ENCODE data around the gene CCDC159. TPM values are rescaled to one million over a fixed set of nuclear protein-coding genes. Genes with fewer than 3 reads are reported as not detected.

The CCDC159 gene
- total and polyA plus RNA-seq, 2 of the 4 experiments (the other 2 are of a cell fraction), result 4.7 to 14.0 TPM

DNA sequence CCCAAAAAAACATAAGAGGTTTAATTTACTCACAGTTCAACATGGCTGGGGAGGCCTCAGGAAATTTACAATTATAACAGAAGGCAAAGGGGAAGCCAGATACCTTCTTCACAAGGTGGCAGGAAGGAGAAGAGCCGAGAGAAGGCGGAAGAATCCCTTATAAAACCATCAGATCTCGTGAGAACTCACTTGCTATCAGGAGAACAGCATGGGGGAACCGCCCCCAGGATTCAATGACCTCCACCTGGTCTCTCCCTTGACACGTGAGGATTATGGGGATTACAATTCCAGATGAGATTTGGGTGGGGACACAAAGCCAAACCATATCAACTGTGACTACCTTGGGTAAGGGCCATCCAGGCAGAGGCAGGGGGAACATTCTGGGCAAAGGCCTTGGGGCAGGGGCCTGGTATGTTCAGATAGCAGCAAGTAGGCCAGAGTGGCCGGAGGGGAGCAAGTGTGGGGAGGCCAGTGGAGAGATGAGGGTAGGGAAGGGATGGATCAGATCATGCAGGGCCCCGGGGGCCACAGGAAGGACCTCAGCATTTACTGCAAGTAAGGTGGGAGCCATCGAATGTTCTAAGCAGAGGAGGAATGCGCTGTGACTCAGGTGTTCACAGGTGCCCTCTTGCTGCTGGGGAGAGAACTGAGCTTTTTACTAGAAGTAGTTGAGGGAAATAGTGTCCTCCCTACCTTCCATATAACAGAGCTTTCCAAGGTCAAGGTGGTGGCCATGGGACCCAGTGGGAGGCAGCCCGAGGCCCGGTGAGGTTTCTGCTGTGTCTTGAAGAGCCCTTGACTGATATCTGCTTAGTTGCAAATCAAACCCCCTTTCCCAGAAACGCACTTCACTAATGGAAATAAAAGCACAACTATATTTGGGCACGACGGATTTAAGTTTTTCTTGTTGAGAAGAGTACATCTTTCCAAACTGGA is 24.9 kb upstream of the CCDC159 start:
- no peak overlapping the region for H3K4ac ChIP-seq (ENCODE audit: low read depth, low read length)
- DNase-seq (no peak), ATAC-seq (ENCODE audit: low read depth) (no peak)
- no peak overlapping the region for H4K5ac ChIP-seq (ENCODE audit: low read depth, low read length)
- peaks cover 1% of the 10 kb centered on the region; the same call in 1 of the 2 replicates for H3K36me3 ChIP-seq (ENCODE audit: control insufficient read depth, insufficient read depth, low read length)
- H3K4me3 ChIP-seq (ENCODE audit: insufficient read depth, low read depth, low read length), result no peak overlapping the region
- no peaks in the 10 kb centered on the region for H3K79me1 ChIP-seq (ENCODE audit: low read depth in 1 of 2, low read length in 2 of 2)
- H2BK5ac ChIP-seq (ENCODE audit: low read depth, low read length, poor library complexity, severe bottlenecking), result no peak overlapping the region
- H2BK120ac ChIP-seq (ENCODE audit: low read depth, low read length), result no peak overlapping the region
- dilution Hi-C loops (cut with HindIII; ENCODE audit: low sequenced_read_pairs, unreplicated experiment), result no loop called here
- H3K23ac ChIP-seq (ENCODE audit: low read depth, low read length), result no peak overlapping the region
- no peak overlapping the region for H3K18ac ChIP-seq (ENCODE audit: low read depth, low read length)
- ChIA-PET CTCF (no interaction called here), POLR2A (ENCODE audit: unreplicated experiment) (no interaction called here)
- H2AK9ac ChIP-seq (replicated peaks; ENCODE audit: low read depth, low read length, poor library complexity), result no peak overlapping the region
- no peak overlapping the region for H3K27ac ChIP-seq (ENCODE audit: insufficient read depth, low read length)
- in situ Hi-C loops (cut with MboI; ENCODE audit: low sequenced_read_pairs), result no loop called here
- no peak overlapping the region for H2AFZ ChIP-seq (replicated peaks; ENCODE audit: low read length, poor library complexity)
- TF ChIP-seq NFE2L2 (IDR thresholded peaks at IDR 0.05; ENCODE audit: low read depth, low read length) (no peak), RAD21 (IDR thresholded peaks at IDR 0.05; ENCODE audit: low read length) (no peak), RFX5 (IDR thresholded peaks at IDR 0.05; ENCODE audit: low read depth, low read length) (no peak), SMC3 (IDR thresholded peaks at IDR 0.05; ENCODE audit: low read depth, low read length) (no peak), POLR2A (IDR thresholded peaks at IDR 0.05; ENCODE audit: low read depth, low read length) (no peak), MXI1 (IDR thresholded peaks at IDR 0.05; ENCODE audit: borderline replicate concordance, low read depth, low read length) (no peak), MAZ (IDR thresholded peaks at IDR 0.05; ENCODE audit: borderline replicate concordance, low read depth, low read length) (no peak), CHD1 (IDR thresholded peaks at IDR 0.05; ENCODE audit: low read depth, low read length) (no peak), CEBPB (IDR thresholded peaks at IDR 0.05; ENCODE audit: low read depth, low read length) (no peak), BHLHE40 (IDR thresholded peaks at IDR 0.05; ENCODE audit: low read depth, low read length) (no peak), MAFK (IDR thresholded peaks at IDR 0.05; ENCODE audit: low read depth, low read length) (no peak), CTCF (conservative IDR thresholded peaks at IDR 0.05; ENCODE audit: low read depth, low read length) (no peak)
- TF ChIP-seq, protein P1, sequence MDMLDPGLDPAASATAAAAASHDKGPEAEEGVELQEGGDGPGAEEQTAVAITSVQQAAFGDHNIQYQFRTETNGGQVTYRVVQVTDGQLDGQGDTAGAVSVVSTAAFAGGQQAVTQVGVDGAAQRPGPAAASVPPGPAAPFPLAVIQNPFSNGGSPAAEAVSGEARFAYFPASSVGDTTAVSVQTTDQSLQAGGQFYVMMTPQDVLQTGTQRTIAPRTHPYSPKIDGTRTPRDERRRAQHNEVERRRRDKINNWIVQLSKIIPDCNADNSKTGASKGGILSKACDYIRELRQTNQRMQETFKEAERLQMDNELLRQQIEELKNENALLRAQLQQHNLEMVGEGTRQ (IDR thresholded peaks at IDR 0.05; ENCODE audit: low read depth, low read length), result no peak
- H3K9me1 ChIP-seq (ENCODE audit: insufficient read depth, low read length), result peaks cover 10% of the 10 kb centered on the region
- H4K91ac ChIP-seq (ENCODE audit: insufficient read depth, low read depth, low read length), result no peak overlapping the region
- no peaks in the 10 kb centered on the region for H4K20me1 ChIP-seq (ENCODE audit: insufficient read depth, low read length)
- H2AK5ac ChIP-seq (ENCODE audit: low read depth, low read length), result peak overlapping the region; percentile 15; the same call in 1 of the 2 replicates
- no peak overlapping the region for H3K14ac ChIP-seq (replicated peaks; ENCODE audit: low read depth, low read length)
- no TSS peak for BruUV-seq (replicated peaks)
- H4K8ac ChIP-seq (ENCODE audit: low read depth in 2 of 2, low read length in 2 of 2), result no peak overlapping the region
- no peaks in the 10 kb centered on the region for H3K27me3 ChIP-seq (ENCODE audit: control insufficient read depth, insufficient read depth, low read length)
- intact Hi-C loops (cut with micrococcal nuclease), result no loop called here
- no peak overlapping the region for H3K56ac ChIP-seq (ENCODE audit: extremely low read depth, insufficient read depth, low read length)
- no peak overlapping the region for H3K9ac ChIP-seq (ENCODE audit: low read depth, low read length)
- H3K4me2 ChIP-seq (ENCODE audit: low read depth, low read length), result no peak overlapping the region
- no peaks in the 10 kb centered on the region for H3K9me3 ChIP-seq (ENCODE audit: control insufficient read depth, insufficient read depth, low read length)
- H3K4me1 ChIP-seq (ENCODE audit: control insufficient read depth, insufficient read depth, low read length), result peaks cover 12% of the 10 kb centered on the region
- H2BK15ac ChIP-seq (ENCODE audit: low read depth, low read length), result no peak overlapping the region
- 96% methylated on average over 3 of the region's 14 CpGs; no CpG with 5 or more reads in 1 of the 2 experiments for WGBS, 2 experiments (ENCODE audit: extremely low coverage in 2 of 2, insufficient read length in 1 of 2)
- no peak overlapping the region for H2BK20ac ChIP-seq (ENCODE audit: low read depth, low read length)

All from IMR-90 (cell line).